ENCODE results near the gene BSPRY.

The BSPRY gene

GRCh38 chr9:113319054-113319453 lies 30.3 kb upstream of the BSPRY start:
- CTCF ChIA-PET = interaction anchor here (0.6 to 3.8 kb wide), 4 partner anchors 8 to 227 kb away, joined by 3 to 26 read pairs (median 4); no protein-coding TSS in a partner anchor
- no peaks in the 10 kb centered on the region for H3K4me1 ChIP-seq (ENCODE audit: control insufficient read depth, insufficient read depth, low read length)
- no peaks in the 10 kb centered on the region for H3K9me3 ChIP-seq (ENCODE audit: control insufficient read depth, insufficient read depth, low read depth, low read length)
- no peak overlapping the region for H3K4me3 ChIP-seq (ENCODE audit: low read depth, low read length)
- POLR2A ChIA-PET = interaction anchor here (0.5 to 2.6 kb wide), 3 partner anchors 21 to 860 kb away, joined by 3 to 7 read pairs (median 7); partner anchors contain the start of genes FKBP15, SLC31A1 and WDR31
- H3K36me3 ChIP-seq (ENCODE audit: control insufficient read depth in 2 of 2, insufficient read depth in 1 of 2, low read length in 2 of 2) = no peaks in the 10 kb centered on the region
- no peak overlapping the region for H3K27ac ChIP-seq (ENCODE audit: extremely low read depth, low read depth, low read length)
- TF ChIP-seq ZNF24 (tag by site-specific recombination; IDR thresholded peaks at IDR 0.05) (no peak), ZNF670 (tag by site-specific recombination; IDR thresholded peaks at IDR 0.05; ENCODE audit: low read depth) (no peak), ZBTB44 (tag by site-specific recombination; IDR thresholded peaks at IDR 0.05) (no peak), ZNF830 (tag by site-specific recombination; IDR thresholded peaks at IDR 0.05; ENCODE audit: low read depth) (no peak)

GRCh38 chr9:113320051-113320450 lies 29.3 kb upstream of the BSPRY start:
- no peaks in the 10 kb centered on the region for H3K36me3 ChIP-seq (ENCODE audit: control insufficient read depth in 2 of 2, insufficient read depth in 1 of 2, low read length in 2 of 2)
- no peaks in the 10 kb centered on the region for H3K9me3 ChIP-seq (ENCODE audit: control insufficient read depth, insufficient read depth, low read depth, low read length)
- POLR2A ChIA-PET = interaction anchor here (0.7 kb wide), 1 partner anchor 90 kb away, joined by 4 read pairs; the partner anchor contains the start of genes C9orf43 and POLE3
- no peak overlapping the region for H3K27ac ChIP-seq (ENCODE audit: extremely low read depth, low read depth, low read length)
- CTCF ChIA-PET = interaction anchor here (0.7 to 3.8 kb wide), 5 partner anchors 8 to 87 kb away, joined by 3 to 26 read pairs (median 5); partner anchors contain the start of gene ALAD
- no peak for TF ChIP-seq ZNF626 (tag by site-specific recombination; IDR thresholded peaks at IDR 0.05)
- TF ChIP-seq ZNF280D (tag by site-specific recombination; IDR thresholded peaks at IDR 0.05) = no peak
- TF ChIP-seq HOXD13 (CRISPR knock-in tag; IDR thresholded peaks at IDR 0.05; ENCODE audit: borderline replicate concordance) = no peak
- TF ChIP-seq ZNF48 (tag by site-specific recombination; IDR thresholded peaks at IDR 0.05) = no peak
- no peak for TF ChIP-seq BCL11A (tag by site-specific recombination; IDR thresholded peaks at IDR 0.05; ENCODE audit: low read depth)
- no peak for TF ChIP-seq ZNF37A (tag by site-specific recombination; IDR thresholded peaks at IDR 0.05)
- no peak for TF ChIP-seq ZXDB (tag by site-specific recombination; IDR thresholded peaks at IDR 0.05)
- no peak for TF ChIP-seq SP7 (tag by site-specific recombination; IDR thresholded peaks at IDR 0.05)
- TF ChIP-seq REST (tag by site-specific recombination; IDR thresholded peaks at IDR 0.05) = no peak
- no peak for TF ChIP-seq ZNF311 (tag by site-specific recombination; IDR thresholded peaks at IDR 0.05; ENCODE audit: borderline replicate concordance)
- no peak overlapping the region for H3K4me3 ChIP-seq (ENCODE audit: low read depth, low read length)
- H3K4me1 ChIP-seq (ENCODE audit: control insufficient read depth, insufficient read depth, low read length) = no peaks in the 10 kb centered on the region
